HCT116 (cell line): ENCODE data around the gene RUNX1.

Source experiments
- POLR2A ChIP-seq: IDR thresholded peaks from 2 replicates; pipeline ENCODE4 v1.7.0; 2011; ENCODE audit warnings: borderline replicate concordance; ENCODE audit not compliant: insufficient read depth, insufficient read length; ENCODE audit errors: extremely low read depth
- POLR2AphosphoS5 ChIP-seq: IDR thresholded peaks from 2 replicates; pipeline ENCODE4 v1.6.1; 2011; ENCODE audit warnings: mild to moderate bottlenecking, low read depth, low read length, moderate library complexity
- RAD21 ChIP-seq: IDR thresholded peaks from 2 replicates; pipeline ENCODE4 v1.6.1; 2012; ENCODE audit warnings: low read depth, mild to moderate bottlenecking
- YY1 ChIP-seq: IDR thresholded peaks from 2 replicates; pipeline ENCODE4 v1.6.1; 2011; ENCODE audit warnings: low read length, low read depth, moderate library complexity, mild to moderate bottlenecking; ENCODE audit not compliant: insufficient replicate concordance; ENCODE audit errors: extremely low read depth
- TF ChIP-seq, protein P1 (sequence below), 3 experiments: fragments of 200-600 bp in 1 of 3; sonication (generic) in 1 of 3; IDR thresholded peaks in 2 of 3; conservative IDR thresholded peaks in 1 of 3; 2 replicates each; pipeline ENCODE4 v1.5.1; 2012 to 2017; ENCODE audit warnings: low read depth in 2 of 3, low read length in 2 of 3, antibody characterized with exemption in 1 of 3, borderline replicate concordance in 1 of 3, control low read depth in 1 of 3, mild to moderate bottlenecking in 1 of 3, mixed read lengths in 1 of 3, mixed run types in 1 of 3, moderate library complexity in 1 of 3; ENCODE audit not compliant: insufficient read depth in 1 of 3
- TF ChIP-seq, protein P2 (sequence below): IDR thresholded peaks from 2 replicates; pipeline ENCODE4 v1.6.1; 2012
- TF ChIP-seq, protein P3 (sequence below): IDR thresholded peaks from 2 replicates; pipeline ENCODE4 v1.6.1; 2012; ENCODE audit warnings: low read depth

DNA sequence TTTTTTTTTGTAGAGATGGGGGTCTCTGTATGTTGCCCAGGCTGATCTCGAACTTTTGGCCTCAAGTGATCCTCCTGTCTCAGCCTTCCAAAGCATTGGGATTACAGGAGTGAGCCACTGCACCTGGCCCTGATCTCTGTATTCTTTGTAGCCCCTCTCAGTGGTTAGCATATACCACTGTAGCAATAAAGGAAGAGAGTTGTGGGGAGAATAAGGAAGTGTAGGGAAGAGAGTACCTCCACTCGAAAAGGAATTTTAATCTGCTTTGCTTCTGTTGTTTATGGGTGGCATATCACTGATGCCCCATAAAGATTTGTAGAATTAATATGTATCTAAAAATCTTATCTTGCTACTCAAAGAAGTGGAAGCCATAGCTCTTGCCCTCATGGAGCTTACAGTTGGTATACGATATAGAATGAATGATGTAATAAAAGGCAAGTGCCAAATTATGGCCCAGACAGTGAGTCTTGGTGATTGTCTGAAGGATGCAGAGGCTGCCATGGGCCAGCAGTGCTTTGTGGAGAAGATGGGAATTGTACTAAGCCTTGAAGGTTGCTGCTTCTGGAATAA lies 284.3 kb downstream of the RUNX1 start:
- TF ChIP-seq, protein P1, sequence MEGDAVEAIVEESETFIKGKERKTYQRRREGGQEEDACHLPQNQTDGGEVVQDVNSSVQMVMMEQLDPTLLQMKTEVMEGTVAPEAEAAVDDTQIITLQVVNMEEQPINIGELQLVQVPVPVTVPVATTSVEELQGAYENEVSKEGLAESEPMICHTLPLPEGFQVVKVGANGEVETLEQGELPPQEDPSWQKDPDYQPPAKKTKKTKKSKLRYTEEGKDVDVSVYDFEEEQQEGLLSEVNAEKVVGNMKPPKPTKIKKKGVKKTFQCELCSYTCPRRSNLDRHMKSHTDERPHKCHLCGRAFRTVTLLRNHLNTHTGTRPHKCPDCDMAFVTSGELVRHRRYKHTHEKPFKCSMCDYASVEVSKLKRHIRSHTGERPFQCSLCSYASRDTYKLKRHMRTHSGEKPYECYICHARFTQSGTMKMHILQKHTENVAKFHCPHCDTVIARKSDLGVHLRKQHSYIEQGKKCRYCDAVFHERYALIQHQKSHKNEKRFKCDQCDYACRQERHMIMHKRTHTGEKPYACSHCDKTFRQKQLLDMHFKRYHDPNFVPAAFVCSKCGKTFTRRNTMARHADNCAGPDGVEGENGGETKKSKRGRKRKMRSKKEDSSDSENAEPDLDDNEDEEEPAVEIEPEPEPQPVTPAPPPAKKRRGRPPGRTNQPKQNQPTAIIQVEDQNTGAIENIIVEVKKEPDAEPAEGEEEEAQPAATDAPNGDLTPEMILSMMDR (IDR thresholded peaks at IDR 0.05 in 2 of 3, conservative IDR thresholded peaks at IDR 0.05 in 1 of 3; ENCODE audit: borderline replicate concordance in 1 of 3, insufficient read depth in 1 of 3, low read depth in 2 of 3, low read length in 2 of 3): no peak
- no peak for TF ChIP-seq YY1
- no peak for TF ChIP-seq RAD21
- TF ChIP-seq, protein P2, sequence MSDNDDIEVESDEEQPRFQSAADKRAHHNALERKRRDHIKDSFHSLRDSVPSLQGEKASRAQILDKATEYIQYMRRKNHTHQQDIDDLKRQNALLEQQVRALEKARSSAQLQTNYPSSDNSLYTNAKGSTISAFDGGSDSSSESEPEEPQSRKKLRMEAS: no peak
- TF ChIP-seq, protein P3, sequence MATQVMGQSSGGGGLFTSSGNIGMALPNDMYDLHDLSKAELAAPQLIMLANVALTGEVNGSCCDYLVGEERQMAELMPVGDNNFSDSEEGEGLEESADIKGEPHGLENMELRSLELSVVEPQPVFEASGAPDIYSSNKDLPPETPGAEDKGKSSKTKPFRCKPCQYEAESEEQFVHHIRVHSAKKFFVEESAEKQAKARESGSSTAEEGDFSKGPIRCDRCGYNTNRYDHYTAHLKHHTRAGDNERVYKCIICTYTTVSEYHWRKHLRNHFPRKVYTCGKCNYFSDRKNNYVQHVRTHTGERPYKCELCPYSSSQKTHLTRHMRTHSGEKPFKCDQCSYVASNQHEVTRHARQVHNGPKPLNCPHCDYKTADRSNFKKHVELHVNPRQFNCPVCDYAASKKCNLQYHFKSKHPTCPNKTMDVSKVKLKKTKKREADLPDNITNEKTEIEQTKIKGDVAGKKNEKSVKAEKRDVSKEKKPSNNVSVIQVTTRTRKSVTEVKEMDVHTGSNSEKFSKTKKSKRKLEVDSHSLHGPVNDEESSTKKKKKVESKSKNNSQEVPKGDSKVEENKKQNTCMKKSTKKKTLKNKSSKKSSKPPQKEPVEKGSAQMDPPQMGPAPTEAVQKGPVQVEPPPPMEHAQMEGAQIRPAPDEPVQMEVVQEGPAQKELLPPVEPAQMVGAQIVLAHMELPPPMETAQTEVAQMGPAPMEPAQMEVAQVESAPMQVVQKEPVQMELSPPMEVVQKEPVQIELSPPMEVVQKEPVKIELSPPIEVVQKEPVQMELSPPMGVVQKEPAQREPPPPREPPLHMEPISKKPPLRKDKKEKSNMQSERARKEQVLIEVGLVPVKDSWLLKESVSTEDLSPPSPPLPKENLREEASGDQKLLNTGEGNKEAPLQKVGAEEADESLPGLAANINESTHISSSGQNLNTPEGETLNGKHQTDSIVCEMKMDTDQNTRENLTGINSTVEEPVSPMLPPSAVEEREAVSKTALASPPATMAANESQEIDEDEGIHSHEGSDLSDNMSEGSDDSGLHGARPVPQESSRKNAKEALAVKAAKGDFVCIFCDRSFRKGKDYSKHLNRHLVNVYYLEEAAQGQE: no peak
- no peak for TF ChIP-seq POLR2A
- no peak for TF ChIP-seq POLR2AphosphoS5
